NCI-H1436 (cell line): Measurements from ENCODE around the gene HOXA13.

Experiments
- DNase-seq: peaks from one replicate; lab custom pipeline; 2025; lab: John Stamatoyannopoulos, UW

The HOXA13 gene

DNA sequence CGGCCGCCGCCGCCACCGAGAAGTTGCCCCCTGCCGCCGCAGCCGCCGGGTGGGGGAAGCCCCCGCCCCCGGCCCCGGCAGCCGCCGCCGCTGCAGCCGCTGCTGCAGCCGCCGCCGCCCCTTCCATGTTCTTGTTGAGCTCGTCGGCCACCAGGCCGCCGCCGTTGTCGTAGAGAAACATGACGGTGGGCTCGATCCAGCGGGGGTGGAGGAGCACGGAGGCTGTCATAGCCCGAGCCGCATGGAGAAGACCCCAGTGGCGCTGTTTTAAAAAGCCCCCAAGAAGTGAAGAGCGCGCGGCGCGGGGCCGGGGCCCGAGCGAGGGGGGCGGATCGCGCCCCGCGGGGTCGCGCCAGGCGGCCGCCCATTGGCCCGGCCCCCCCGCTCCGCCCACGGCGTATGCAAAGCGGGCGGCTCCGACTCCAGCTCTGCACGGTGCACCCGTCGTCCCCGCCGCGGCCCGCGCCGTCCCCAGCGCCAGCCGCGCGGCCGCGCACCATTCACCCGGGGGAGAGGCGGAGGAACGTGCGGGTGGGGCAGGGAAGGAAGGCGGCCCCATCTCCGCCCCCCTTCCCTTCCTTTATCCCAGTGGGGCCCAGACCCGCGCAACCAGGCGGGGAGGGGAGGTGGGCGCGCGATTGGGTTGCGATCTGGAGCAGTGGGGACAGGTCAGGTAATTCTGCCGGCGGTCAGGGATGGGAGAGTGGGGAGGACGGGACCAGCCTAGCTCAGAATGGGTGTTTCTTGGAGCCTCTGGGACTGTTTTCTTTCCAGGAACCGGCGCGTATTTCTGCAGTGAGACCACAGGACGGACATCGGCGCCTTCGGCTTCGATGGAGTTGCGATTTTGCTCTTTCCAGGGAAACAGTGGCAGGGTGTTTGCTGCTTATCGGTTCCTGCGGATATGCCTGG lies at the start of gene HOXA13:
HOXA13 (minus strand) TSS at position 243 of the 912 bp plus-strand sequence; CDS start at position 229, 14 bp downstream.
- peak; percentile 69 for DNase-seq

- no peak for DNase-seq
Measured at GRCh38 chr7:27248911-27249723, 49.2 kb upstream of the HOXA13 start.

DNA sequence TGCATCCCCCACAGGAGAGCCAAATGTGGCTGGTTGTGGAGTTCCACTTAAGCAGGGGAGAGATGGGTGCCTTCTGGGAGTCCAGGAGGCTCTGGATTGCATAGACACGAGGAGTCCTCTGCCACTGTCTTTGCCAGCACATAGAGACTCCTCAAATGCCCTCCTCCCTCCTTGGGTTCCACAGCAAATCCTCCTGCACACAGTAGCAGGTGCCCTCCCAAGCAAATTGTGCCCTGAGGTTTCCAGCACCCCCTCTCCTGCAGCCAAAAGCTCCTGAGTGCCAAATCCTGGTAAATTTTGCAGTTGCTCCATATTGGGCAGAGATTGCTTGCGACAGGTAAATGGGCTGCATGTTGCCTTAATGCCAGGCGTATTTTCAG lies 48.5 kb upstream of the HOXA13 start:
- DNase-seq: no peak

GRCh38 chr7:27247452-27248426 lies 47.8 kb upstream of the HOXA13 start:
- DNase-seq: no peak

- DNase-seq: no peak
Measured at GRCh38 chr7:27247000-27247399, 47.1 kb upstream of the HOXA13 start.

DNA sequence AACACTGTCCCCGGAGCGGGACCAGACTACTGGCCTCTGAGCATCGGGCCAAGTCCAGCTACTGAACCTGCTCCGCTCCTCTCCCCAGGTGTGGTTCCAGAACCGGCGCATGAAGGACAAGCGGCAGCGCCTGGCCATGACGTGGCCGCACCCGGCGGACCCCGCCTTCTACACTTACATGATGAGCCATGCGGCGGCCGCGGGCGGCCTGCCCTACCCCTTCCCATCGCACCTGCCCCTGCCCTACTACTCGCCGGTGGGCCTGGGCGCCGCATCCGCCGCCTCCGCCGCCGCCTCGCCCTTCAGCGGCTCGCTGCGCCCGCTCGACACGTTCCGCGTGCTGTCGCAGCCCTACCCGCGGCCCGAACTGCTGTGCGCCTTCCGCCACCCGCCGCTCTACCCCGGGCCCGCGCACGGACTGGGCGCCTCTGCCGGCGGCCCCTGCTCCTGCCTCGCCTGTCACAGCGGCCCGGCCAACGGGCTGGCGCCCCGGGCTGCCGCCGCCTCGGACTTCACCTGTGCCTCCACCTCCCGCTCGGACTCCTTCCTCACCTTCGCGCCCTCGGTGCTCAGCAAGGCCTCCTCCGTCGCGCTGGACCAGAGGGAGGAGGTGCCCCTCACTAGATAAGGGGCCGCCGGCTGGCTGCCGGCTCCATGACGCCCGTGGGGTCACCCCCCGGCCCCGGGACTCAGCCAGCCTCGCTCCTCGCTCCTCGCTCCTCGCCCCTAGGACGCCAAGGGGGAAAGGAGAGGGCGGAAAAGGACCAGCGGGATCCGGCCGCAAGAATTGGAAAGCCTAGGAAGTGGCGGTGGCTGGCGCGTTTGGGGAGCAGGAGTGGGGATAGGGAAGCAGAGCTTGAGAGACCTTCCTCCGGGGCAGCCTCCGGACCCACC lies 46.2 kb upstream of the HOXA13 start:
- DNase-seq: no peak

DNA sequence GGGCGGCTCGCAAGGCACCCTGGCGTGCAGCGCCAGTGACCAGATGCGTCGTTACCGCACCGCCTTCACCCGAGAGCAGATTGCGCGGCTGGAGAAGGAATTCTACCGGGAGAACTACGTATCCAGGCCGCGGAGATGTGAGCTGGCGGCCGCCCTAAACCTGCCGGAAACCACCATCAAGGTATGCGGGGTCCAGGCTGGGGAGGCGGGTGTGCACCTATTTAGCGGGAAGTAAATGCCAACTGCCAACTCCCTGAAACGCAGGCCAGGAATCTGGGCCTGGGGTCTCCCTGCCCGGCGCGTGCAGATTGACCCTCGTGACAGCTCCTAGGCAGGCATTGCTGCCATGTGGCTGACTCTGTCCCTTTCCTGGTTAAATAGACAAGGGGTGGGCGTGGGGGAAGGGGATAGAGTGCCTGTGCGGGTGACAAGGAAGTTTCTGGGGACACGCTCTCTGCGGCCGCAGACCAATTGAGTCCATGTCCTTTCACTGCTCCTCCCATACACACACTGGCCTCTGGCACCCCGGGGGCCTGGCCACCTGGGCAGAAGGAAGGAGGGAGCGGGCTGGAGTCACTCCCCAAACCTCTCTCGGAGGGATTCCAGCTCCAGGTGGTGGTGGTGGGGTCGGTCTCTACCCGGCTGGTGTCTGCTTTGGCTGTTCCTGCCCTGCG lies 45.4 kb upstream of the HOXA13 start:
- DNase-seq: no peak

DNA sequence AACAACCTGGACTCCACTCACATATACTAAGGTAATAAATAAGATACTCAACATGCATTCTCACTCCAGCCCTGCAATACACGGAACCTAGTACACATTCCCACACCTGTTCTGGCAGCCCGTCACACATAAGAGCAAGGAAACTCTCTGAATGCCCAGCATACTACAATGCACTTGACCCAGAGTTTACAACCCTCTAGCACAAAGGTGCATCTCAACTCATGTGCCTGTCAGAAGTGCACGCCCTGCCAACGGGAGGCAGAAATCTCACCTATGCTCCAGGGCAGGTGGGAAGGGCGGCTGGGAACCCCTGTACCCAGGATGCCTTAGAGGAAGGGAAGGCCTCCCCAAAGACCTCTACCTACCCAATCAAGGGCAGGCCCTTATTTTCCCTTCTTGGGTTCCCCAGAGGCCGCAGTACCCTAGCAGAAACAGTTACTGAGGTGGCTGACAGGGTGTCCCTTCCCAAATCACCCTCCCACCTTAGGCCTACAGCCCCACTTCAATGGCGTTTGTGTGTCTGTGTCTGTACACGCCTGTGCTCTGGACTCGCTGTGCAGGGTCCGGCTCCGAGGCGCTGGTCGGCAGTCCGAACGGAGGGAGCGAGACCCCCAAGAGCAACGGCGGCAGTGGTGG lies 44.7 kb upstream of the HOXA13 start:
- DNase-seq: no peak

DNA sequence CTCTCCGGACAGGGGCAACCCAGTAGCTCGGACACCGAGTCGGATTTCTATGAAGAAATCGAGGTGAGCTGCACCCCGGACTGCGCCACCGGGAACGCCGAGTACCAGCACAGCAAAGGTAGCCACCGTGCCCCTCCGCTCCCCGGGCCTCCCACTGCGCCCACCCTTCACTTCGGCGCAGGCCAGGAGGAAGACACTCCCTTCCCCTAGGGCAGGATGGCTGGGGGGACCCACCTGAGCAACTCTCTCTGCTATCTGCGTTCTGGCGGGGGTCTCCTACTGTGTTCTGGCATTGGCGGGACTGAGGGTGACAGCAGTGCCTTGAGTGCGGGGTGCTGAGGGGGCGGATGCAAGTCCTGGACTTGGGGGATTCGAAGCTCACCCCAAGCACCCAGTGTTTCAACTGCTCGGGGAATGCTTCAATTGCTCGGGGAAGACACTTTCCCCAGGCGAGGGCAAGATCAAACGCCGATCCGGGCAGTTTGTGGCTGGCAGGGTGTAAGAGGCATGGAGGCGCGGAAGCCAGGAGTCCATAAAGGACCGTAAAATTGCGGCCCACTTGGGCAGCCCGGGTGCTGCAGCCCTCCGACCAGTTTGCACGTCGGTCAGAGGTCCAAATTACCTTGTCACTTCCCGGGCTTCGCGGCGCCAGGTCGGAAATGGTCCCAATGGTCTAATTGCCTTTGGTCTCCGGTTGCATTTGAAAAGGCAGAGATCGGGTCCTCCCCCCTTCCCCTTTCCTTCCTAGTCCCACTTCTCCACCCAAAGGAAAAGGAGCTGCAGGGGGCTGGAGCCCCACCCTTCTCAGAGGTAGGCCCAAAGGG lies 43.7 kb upstream of the HOXA13 start:
- no peak for DNase-seq

- DNase-seq: no peak
Measured at GRCh38 chr7:27242555-27243339, 42.9 kb upstream of the HOXA13 start, which contains the start of gene EVX1. Gene EVX1 (plus strand): TSS chr7:27242802. CDS start chr7:27243031, 229 bp downstream.

DNA sequence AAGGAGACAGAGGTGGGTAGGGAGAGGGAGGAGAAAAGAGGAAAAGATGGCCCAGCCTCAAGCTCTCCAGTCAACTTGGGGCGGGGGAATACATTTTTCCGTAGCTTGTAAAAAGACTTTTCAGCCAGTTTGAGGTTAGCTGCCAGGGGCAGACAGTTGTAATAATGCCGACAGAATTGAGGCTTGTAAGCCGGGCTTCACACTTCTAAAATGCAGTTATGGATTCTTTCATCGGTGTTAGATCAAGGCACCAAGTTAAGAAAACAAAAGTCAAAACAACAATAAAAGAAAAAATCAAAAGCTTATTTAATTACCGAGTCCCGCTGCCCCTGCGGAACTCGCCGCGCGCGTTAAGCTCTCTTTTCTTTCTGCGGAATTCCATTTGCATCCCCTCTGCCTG lies 42.3 kb upstream of the HOXA13 start:
- DNase-seq: no peak

DNA sequence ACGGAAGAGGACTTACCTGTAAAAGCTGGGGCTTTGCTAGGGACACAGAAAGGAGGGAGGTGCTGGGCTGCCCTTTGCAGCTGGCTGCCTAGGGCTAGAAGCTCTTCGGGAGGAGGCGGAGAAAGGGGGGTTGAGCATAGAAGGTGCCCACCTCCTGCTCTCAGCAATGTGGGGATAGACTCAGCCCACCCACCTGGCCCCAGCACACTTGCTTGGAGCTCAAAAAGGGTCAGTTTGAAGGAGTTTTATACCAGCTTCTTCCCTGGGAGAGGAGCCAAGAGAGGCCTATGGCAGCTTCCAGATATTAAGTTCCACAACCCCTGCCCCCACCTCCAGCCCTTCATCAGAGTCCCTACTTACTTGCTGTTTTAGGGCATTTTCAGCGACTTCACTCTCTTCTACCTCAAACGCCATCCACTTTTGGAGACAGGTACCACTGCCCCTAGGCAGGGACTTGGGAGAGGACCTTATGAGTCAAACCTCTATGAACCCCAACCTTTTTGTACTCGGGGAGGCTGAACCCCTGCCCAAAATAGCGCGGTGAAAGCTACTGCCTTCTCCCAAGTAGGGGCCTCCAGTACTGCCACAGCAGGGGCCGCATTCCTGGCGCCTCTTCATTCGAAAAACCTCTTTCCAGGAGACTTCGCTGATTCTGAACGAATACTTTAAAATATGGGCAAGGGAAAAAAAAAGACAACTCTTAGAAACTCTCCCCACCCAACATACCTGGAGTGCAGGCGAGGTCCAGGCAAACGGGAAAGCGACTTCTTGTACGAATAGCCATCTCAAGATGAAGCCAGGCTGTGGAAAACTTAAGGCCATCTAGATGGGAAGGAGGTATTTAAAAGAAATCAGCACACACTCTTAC lies 41.5 kb upstream of the HOXA13 start:
- no peak for DNase-seq

GRCh38 chr7:27240015-27240731 lies 40.3 kb upstream of the HOXA13 start:
- no peak for DNase-seq

GRCh38 chr7:27239387-27240014 lies 39.6 kb upstream of the HOXA13 start:
- DNase-seq: no peak

- DNase-seq: no peak
Measured at GRCh38 chr7:27238979-27239386, 39.1 kb upstream of the HOXA13 start.
